ENCODE measurements around the gene ST3GAL6.
A peak's percentile ranks its signal among the peaks of the same experiment; 100 is the strongest.

ST3GAL6 gene

DNA sequence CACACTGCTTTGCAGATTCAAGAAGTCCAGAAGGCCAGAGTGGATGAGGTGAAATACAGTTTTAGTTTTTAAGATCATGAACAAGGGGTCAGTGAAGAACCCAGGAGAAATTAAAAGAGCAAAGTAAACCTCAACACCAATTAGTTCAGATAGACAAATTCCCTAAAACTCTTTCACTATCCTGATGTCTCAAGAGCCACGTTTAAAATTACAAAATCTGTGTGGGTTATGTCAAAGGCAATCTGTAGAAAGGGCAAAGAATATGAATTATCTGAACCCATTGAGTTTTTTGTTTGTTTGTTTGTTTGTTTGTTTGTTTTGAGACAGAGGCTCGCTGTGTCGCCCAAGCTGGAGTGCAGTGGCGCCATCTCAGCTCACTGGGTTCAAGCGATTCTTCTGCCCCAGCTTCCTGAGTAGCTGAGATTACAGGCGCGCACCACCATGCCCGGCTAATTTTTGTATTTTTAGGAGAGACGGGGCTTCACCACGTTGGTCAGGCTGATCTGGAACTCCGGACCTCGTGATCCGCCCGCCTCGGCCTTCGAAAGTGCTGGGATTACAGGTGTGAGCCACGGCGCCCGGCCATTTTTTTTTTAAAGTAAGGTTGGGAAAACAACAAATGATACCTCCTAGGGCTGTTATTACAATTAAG is 32.1 kb upstream of the ST3GAL6 start:
- H3K4me1 ChIP-seq (ENCODE audit: insufficient read depth, low read length) = peaks cover 16% of the 10 kb centered on the region
- no peaks in the 10 kb centered on the region for H3K9me3 ChIP-seq (ENCODE audit: insufficient read depth, low read depth, low read length)
- no peak overlapping the region for H3K27ac ChIP-seq (ENCODE audit: low read depth, low read length)
- no peak overlapping the region for H3K4me3 ChIP-seq (ENCODE audit: low read length)
- H3K36me3 ChIP-seq (ENCODE audit: insufficient read depth, low read length) = no peaks in the 10 kb centered on the region
- no peak overlapping the region for H3K9ac ChIP-seq (ENCODE audit: low read depth, low read length)
- WGBS = 94% methylated on average over 16 of the region's 19 CpGs
- H3K27me3 ChIP-seq (ENCODE audit: insufficient read depth, low read length) = peaks cover 42% of the 10 kb centered on the region

DNA sequence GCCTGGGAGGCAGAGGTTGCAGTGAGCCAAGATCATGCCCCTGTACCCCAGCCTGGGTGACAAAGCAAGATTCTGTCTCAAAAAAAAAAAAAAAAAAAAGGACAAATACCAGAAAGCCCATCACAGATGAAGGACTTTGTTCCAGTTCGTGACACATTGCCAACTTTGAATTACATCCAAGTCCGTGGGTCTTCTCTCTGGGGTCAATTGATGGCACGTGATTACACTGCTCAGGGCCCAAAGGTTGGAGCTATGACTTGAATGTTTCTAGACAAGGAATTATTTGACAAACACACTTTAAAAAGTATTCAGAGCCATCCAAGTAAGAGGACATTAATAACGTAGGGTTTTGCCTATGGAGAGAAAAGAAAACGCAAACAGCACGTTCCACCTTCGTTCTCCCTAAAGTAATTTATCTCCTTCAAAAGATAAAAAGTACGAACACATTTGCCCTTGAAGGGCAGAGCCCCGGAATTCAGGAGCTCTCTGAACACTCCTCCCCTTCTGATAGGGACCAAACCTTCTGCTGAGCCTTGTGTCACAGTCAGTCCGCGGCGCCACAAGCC is 31.3 kb upstream of the ST3GAL6 start:
- Histone ChIP-seq H3K36me3 (ENCODE audit: insufficient read depth, low read length) (no peaks in the 10 kb centered on the region), H3K9me3 (ENCODE audit: insufficient read depth, low read depth, low read length) (no peaks in the 10 kb centered on the region), H3K9ac (ENCODE audit: low read depth, low read length) (peak overlapping the region; percentile 74), H3K4me1 (ENCODE audit: insufficient read depth, low read length) (peaks cover 14% of the 10 kb centered on the region), H3K4me3 (ENCODE audit: low read length) (peak overlapping the region; percentile 84), H3K27ac (ENCODE audit: low read depth, low read length) (no peak overlapping the region; the same call in 1 of the 2 replicates), H3K27me3 (ENCODE audit: insufficient read depth, low read length) (peaks cover 42% of the 10 kb centered on the region)
- WGBS = 10% methylated on average over 12 of the region's 12 CpGs

DNA sequence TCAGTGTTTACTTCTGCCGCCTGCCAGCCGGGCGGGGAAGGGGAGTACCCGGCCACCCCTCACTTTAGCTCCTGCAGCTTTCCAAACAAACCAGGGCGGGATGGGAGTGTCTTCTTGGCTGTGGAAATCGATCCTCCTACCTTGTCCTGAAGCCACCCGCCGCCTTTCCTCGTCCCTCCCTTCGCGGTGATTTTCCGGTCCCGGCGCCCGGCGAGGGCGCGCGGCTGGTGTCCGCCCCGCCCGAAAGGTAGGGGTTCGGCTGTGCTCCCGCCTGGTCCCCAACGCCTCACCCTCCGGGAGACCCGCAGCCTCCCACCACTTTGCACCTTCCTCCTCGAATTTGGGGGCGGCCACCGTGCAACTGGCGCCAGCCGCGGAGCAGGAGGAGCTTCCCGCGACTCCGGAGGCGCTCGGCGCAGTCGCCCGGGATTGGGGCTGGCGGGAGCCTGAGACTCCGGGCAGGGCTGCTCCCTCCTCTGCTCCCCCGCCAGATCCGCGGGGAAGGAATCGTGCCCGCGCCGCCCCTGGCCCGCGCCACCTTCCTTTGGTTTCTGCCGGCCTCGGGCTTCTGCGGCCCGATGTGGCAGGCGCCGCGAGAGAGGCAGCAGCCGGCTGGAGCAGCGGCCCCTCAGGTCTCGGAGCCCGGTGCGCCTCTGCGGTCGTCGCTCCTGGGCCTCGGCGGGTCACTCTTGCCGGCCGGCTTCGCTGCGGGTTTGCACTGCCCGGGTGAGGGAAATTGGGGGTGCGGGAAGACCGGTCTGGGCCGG is 30.7 kb upstream of the ST3GAL6 start:
- Histone ChIP-seq H3K9ac (ENCODE audit: low read depth, low read length) (peak overlapping the region; percentile 74), H3K27me3 (ENCODE audit: insufficient read depth, low read length) (peaks cover 42% of the 10 kb centered on the region), H3K36me3 (ENCODE audit: insufficient read depth, low read length) (no peaks in the 10 kb centered on the region), H3K4me1 (ENCODE audit: insufficient read depth, low read length) (peaks cover 14% of the 10 kb centered on the region), H3K9me3 (ENCODE audit: insufficient read depth, low read depth, low read length) (no peaks in the 10 kb centered on the region), H3K27ac (ENCODE audit: low read depth, low read length) (peak overlapping the region; percentile 55; the same call in 1 of the 2 replicates), H3K4me3 (ENCODE audit: low read length) (peak overlapping the region; percentile 84)
- under 1% methylated on average over 77 of the region's 77 CpGs for WGBS

DNA sequence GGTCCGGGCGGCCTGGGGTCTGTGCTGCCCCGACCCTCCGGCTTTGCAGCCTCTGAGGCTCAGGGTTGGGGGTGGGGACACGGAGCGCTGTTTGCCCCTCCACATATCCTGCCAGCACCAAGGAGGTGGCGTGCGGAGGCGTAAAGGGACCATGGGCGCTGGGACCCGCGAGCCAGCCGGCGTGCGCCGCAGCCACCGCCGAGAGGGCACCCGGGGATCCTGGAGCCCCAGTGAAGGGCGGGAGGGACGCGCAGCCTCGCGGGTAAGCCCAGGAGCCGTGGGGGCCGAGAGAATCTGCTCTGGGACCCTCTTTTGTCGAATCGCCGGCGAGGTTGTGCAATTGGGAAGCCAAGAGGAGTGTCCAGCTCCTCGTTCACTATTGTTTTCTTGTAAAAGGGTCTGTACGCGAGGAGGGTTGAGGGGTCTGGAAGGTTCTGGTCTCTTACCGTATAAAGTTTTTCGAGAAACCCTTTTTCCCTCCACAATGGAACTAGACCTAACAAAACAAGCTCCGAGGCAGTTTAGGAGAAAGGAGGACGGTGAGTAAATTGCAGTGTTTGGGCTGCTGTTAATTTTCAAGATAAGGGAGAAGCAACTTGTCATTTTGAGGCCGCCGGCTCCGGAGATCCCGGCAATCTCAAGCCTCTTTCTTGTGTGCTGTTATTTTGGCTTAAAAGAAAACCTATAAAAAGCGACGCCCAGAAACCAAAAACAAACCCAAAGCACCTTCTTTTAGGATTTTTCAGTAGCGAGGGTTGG is 29.9 kb upstream of the ST3GAL6 start:
- Histone ChIP-seq H3K27ac (ENCODE audit: low read depth, low read length) (no peak overlapping the region), H3K4me3 (ENCODE audit: low read length) (peak overlapping the region; percentile 84), H3K4me1 (ENCODE audit: insufficient read depth, low read length) (peaks cover 14% of the 10 kb centered on the region), H3K36me3 (ENCODE audit: insufficient read depth, low read length) (no peaks in the 10 kb centered on the region), H3K27me3 (ENCODE audit: insufficient read depth, low read length) (peaks cover 42% of the 10 kb centered on the region), H3K9ac (ENCODE audit: low read depth, low read length) (peak overlapping the region; percentile 74), H3K9me3 (ENCODE audit: insufficient read depth, low read depth, low read length) (no peaks in the 10 kb centered on the region)
- under 1% methylated on average over 38 of the region's 44 CpGs for WGBS

DNA sequence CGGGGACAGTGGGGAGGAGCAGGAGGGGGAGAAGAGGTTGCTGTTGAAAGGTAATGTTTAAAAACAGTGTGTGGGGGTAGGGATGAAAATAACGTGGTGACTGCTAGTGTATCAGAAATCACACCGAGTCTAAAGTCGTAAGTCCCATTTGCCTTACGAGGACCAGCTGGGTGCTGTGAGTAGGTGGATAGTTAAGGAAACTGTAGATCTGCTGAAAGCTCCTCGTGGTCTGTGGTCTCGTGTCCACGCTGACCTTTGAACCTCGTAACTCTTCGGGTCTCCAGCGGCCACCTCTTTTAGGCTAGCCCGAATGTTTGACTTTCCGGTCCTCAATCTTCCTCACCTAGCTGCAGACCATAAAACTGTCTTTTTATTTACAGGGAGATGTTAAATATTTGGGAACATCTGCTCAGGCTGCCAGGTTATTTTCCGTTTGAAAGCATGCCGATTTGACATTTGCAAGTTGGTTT is 29.3 kb upstream of the ST3GAL6 start:
- Histone ChIP-seq H3K27me3 (ENCODE audit: insufficient read depth, low read length) (peaks cover 42% of the 10 kb centered on the region), H3K27ac (ENCODE audit: low read depth, low read length) (no peak overlapping the region), H3K36me3 (ENCODE audit: insufficient read depth, low read length) (no peaks in the 10 kb centered on the region), H3K9ac (ENCODE audit: low read depth, low read length) (peak overlapping the region; percentile 74; the same call in 1 of the 2 replicates), H3K4me1 (ENCODE audit: insufficient read depth, low read length) (peaks cover 14% of the 10 kb centered on the region), H3K9me3 (ENCODE audit: insufficient read depth, low read depth, low read length) (no peaks in the 10 kb centered on the region), H3K4me3 (ENCODE audit: low read length) (peak overlapping the region; percentile 84)
- WGBS = 12% methylated on average over 15 of the region's 15 CpGs

DNA sequence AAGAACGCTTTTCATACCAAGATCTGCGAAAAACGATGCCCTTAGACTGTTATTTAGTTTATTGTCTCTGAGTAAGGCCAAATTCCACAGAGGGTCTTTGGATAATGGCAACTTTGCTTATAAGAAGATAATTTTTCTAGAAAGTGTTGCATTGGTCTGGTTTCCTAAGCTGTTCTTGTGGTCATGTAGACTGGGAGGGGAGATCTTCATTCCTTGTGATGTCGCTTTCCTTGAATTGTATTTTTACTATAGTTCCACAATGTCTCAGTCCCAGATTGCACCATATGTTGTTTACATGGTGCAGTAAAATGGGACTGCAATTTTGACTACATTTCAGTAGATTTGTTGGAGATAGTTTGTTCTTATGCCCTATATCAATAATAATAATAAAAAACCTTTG is 28.8 kb upstream of the ST3GAL6 start:
- peaks cover 14% of the 10 kb centered on the region for H3K4me1 ChIP-seq (ENCODE audit: insufficient read depth, low read length)
- WGBS = 73% methylated on average over 4 of the region's 4 CpGs
- H3K4me3 ChIP-seq (ENCODE audit: low read length) = peak overlapping the region; percentile 84
- H3K36me3 ChIP-seq (ENCODE audit: insufficient read depth, low read length) = no peaks in the 10 kb centered on the region
- H3K9ac ChIP-seq (ENCODE audit: low read depth, low read length) = no peak overlapping the region
- no peak overlapping the region for H3K27ac ChIP-seq (ENCODE audit: low read depth, low read length)
- H3K9me3 ChIP-seq (ENCODE audit: insufficient read depth, low read depth, low read length) = no peaks in the 10 kb centered on the region
- peaks cover 42% of the 10 kb centered on the region for H3K27me3 ChIP-seq (ENCODE audit: insufficient read depth, low read length)

DNA sequence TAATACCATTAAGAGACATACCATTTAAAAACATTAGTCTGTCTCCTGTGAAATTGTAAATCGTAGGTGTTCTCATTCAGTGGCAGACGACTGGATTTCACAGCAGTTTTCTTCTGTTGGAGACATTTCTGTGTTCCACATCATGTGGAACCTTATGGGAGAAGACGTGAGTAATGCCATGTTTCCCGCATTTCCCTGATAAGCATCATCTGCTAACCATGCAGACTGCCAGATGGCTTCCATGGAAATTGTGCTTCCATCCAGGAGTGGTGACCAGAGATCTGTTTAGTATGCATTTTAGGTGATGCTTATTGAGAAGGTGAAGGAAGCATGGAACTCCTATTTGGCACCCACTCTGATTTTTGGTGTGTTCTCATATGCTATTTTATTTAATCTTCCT is 28.4 kb upstream of the ST3GAL6 start:
- Histone ChIP-seq H3K9ac (ENCODE audit: low read depth, low read length) (no peak overlapping the region), H3K27me3 (ENCODE audit: insufficient read depth, low read length) (peaks cover 42% of the 10 kb centered on the region)

DNA sequence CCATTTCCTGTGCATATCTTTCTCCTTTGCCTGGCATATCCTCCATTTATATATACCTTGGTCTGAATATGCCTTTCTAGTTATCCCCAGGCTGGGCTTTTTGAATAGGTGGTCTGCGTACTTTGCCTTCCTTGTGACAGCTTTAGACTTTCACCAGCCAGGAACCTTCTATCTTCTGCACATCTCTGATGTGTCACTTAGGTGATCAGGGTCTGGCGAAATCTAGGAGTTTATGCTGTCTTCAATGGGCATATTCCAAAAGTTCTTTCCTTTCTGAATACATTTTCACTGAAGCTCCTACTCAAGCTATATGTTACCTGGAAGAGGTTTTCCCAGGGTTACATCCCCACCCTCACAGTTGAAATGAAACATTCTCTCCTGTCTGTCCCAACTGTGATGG is 27.8 kb upstream of the ST3GAL6 start:
- peaks cover 14% of the 10 kb centered on the region for H3K4me1 ChIP-seq (ENCODE audit: insufficient read depth, low read length)
- WGBS = 93% methylated on average over 2 of the region's 2 CpGs
- H3K9ac ChIP-seq (ENCODE audit: low read depth, low read length) = no peak overlapping the region
- no peak overlapping the region for H3K27ac ChIP-seq (ENCODE audit: low read depth, low read length)
- no peaks in the 10 kb centered on the region for H3K36me3 ChIP-seq (ENCODE audit: insufficient read depth, low read length)
- H3K4me3 ChIP-seq (ENCODE audit: low read length) = no peak overlapping the region
- H3K9me3 ChIP-seq (ENCODE audit: insufficient read depth, low read depth, low read length) = no peaks in the 10 kb centered on the region
- peaks cover 42% of the 10 kb centered on the region for H3K27me3 ChIP-seq (ENCODE audit: insufficient read depth, low read length)

More for the DNA sequence above, 28.4 kb upstream of the ST3GAL6 start:
- Histone ChIP-seq H3K36me3 (ENCODE audit: insufficient read depth, low read length) (no peaks in the 10 kb centered on the region), H3K27ac (ENCODE audit: low read depth, low read length) (no peak overlapping the region), H3K9me3 (ENCODE audit: insufficient read depth, low read depth, low read length) (no peaks in the 10 kb centered on the region), H3K4me1 (ENCODE audit: insufficient read depth, low read length) (peaks cover 14% of the 10 kb centered on the region), H3K4me3 (ENCODE audit: low read length) (no peak overlapping the region)
- WGBS = 91% methylated on average over 4 of the region's 4 CpGs

DNA sequence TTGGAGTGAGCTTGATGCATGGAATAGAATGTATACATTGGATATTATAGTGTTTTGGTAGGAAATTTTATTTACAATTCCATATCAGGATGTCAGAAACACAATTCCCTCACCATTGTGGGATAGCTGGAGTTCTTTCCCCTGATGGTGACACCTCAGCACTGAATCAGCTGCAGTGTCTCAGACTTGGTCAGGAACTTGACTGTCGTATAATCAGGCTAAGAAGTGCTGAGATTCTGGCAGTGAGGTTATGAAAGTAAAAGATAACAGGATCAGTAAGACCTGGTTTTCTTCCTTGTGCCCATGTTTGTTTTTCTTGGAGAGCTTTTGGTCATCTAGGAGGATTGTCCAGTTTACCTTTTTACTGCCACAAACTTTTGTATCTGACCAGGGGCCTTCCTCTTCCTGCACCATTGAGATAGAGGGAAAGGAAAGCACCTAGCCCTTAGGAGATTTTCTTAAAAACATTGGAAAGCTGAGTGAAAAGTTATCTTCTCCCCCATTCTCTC is 27.3 kb upstream of the ST3GAL6 start:
- peaks cover 36% of the 10 kb centered on the region for H3K27me3 ChIP-seq (ENCODE audit: insufficient read depth, low read length)
- no peaks in the 10 kb centered on the region for H3K9me3 ChIP-seq (ENCODE audit: insufficient read depth, low read depth, low read length)
- no peak overlapping the region for H3K9ac ChIP-seq (ENCODE audit: low read depth, low read length)
- peaks cover 14% of the 10 kb centered on the region for H3K4me1 ChIP-seq (ENCODE audit: insufficient read depth, low read length)
- H3K27ac ChIP-seq (ENCODE audit: low read depth, low read length) = no peak overlapping the region
- no peaks in the 10 kb centered on the region for H3K36me3 ChIP-seq (ENCODE audit: insufficient read depth, low read length)
- 85% methylated on average over 1 of the region's 1 CpG for WGBS
- no peak overlapping the region for H3K4me3 ChIP-seq (ENCODE audit: low read length)

DNA sequence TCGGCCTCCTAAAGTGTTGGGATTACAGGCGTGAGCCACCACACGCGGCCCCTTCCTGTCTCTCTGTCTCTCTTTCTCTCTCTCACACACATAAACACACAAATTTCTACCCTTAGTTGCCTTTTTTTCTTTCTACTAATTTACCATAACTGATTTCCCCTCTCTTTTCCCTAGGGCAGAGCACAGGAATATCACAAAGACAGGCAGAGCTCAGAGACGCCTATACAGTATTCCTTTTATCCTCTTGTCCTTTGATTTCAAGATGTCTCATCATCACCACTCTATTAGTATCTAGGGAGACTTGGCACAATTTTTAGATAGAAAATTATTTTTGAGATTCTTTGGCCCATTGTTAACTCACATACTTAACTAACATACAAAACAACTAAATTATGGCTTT is 25.8 kb upstream of the ST3GAL6 start:
- Histone ChIP-seq H3K4me3 (ENCODE audit: low read length) (no peak overlapping the region), H3K9ac (ENCODE audit: low read depth, low read length) (no peak overlapping the region), H3K4me1 (ENCODE audit: insufficient read depth, low read length) (peaks cover 9% of the 10 kb centered on the region), H3K27me3 (ENCODE audit: insufficient read depth, low read length) (peaks cover 26% of the 10 kb centered on the region), H3K27ac (ENCODE audit: low read depth, low read length) (no peak overlapping the region), H3K36me3 (ENCODE audit: insufficient read depth, low read length) (no peaks in the 10 kb centered on the region), H3K9me3 (ENCODE audit: insufficient read depth, low read depth, low read length) (no peaks in the 10 kb centered on the region)
- WGBS = 96% methylated on average over 5 of the region's 5 CpGs
